ENCODE measurements around the gene ERICH3. TPM values are rescaled to one million over a fixed set of nuclear protein-coding genes. Genes with fewer than 3 reads are reported as not detected.
A peak's percentile ranks its signal among the peaks of the same experiment; 100 is the strongest.

ERICH3 gene
- polyA plus RNA-seq = under 1 TPM in 1 of 3 donors, not detected in 2; 0.18 TPM

- DNase-seq = no peak
- Mint-ChIP-seq H3K4me3 (peak within 1 kb of the TSS in 1 of 5 donors; percentile 33), H3K4me1 (no peaks in the 10 kb centered on the region), H3K27me3 (ENCODE audit: low read depth in 3 of 3) (peaks cover 13 to 22% (median 13%) of the 10 kb centered on the region in 3 donors), H3K36me3 (no peaks in the 10 kb centered on the region), H3K27ac (no peak within 1 kb of the TSS), H3K9me3 (peaks cover 6 to 16% (median 9%) of the 10 kb centered on the region in 6 donors)
Observed at GRCh38 chr1:74673351-74674111, at the start of gene ERICH3. Gene ERICH3 (minus strand): TSS chr1:74673792. CDS start chr1:74673519, 273 bp downstream.

GRCh38 chr1:74717626-74718025, 44.0 kb upstream of the ERICH3 start:
- no peak overlapping the region for H3K27ac Mint-ChIP-seq
- H3K27me3 Mint-ChIP-seq (ENCODE audit: low read depth in 3 of 3) = no peaks in the 10 kb centered on the region
- H3K4me3 Mint-ChIP-seq = no peak overlapping the region
- DNase-seq = no peak
- peaks cover 22 to 35% (median 23%) of the 10 kb centered on the region in 3 donors for H3K36me3 Mint-ChIP-seq
- peaks cover 0 to 2% of the 10 kb centered on the region in 2 donors for H3K4me1 Mint-ChIP-seq
- no peaks in the 10 kb centered on the region for H3K9me3 Mint-ChIP-seq

- H3K9me3 Mint-ChIP-seq = no peaks in the 10 kb centered on the region
- no peak overlapping the region for H3K27ac Mint-ChIP-seq
- peaks cover 0 to 2% of the 10 kb centered on the region in 2 donors for H3K4me1 Mint-ChIP-seq
- DNase-seq = no peak
- H3K4me3 Mint-ChIP-seq = no peak overlapping the region
- peaks cover 17 to 34% (median 18%) of the 10 kb centered on the region in 3 donors for H3K36me3 Mint-ChIP-seq
- H3K27me3 Mint-ChIP-seq (ENCODE audit: low read depth in 3 of 3) = no peaks in the 10 kb centered on the region
Observed at GRCh38 chr1:74716822-74717221, 43.2 kb upstream of the ERICH3 start.

DNA sequence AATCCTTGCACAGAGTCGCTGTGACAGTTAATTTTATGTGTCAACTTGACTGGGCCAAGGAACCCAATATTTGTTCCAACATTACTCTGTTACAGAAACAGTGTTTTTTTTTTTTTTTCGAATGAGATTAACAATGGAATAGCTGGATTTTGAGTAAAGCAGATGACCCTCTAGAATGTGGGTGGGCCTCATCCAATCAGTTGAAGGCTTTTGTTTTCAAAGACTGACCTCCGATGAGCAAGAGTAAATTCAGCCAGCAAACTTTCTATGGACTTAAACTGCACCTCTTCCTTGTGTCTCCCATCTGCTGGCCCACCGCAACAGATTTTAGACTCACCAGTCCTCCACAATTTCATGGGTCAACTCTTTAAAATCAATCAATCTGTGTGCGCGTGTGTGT, 42.2 kb upstream of the ERICH3 start:
- H3K27me3 Mint-ChIP-seq (ENCODE audit: low read depth in 3 of 3) = no peaks in the 10 kb centered on the region
- H3K36me3 Mint-ChIP-seq = peaks cover 10 to 31% (median 13%) of the 10 kb centered on the region in 3 donors
- H3K9me3 Mint-ChIP-seq = no peaks in the 10 kb centered on the region
- H3K27ac Mint-ChIP-seq = no peak overlapping the region
- H3K4me3 Mint-ChIP-seq = no peak overlapping the region
- DNase-seq = no peak
- no peaks in the 10 kb centered on the region for H3K4me1 Mint-ChIP-seq

GRCh38 chr1:74715236-74715502, 41.6 kb upstream of the ERICH3 start:
- Mint-ChIP-seq H3K36me3 (peaks cover 6 to 31% (median 12%) of the 10 kb centered on the region in 3 donors), H3K4me1 (no peaks in the 10 kb centered on the region), H3K9me3 (no peaks in the 10 kb centered on the region), H3K4me3 (no peak overlapping the region), H3K27ac (no peak overlapping the region), H3K27me3 (ENCODE audit: low read depth in 3 of 3) (peaks cover 0 to 1% (median 0%) of the 10 kb centered on the region in 3 donors)
- DNase-seq = no peak

- H3K27ac Mint-ChIP-seq = peak overlapping the region in 2 of 6 donors; percentile 33 to 36
- H3K4me3 Mint-ChIP-seq = no peak overlapping the region
- H3K27me3 Mint-ChIP-seq (ENCODE audit: low read depth in 3 of 3) = peaks cover 0 to 1% (median 0%) of the 10 kb centered on the region in 3 donors
- no peaks in the 10 kb centered on the region for H3K4me1 Mint-ChIP-seq
- H3K9me3 Mint-ChIP-seq = no peaks in the 10 kb centered on the region
- DNase-seq = no peak
- peaks cover 4 to 31% (median 12%) of the 10 kb centered on the region in 3 donors for H3K36me3 Mint-ChIP-seq
Observed at GRCh38 chr1:74714429-74715235, 41.0 kb upstream of the ERICH3 start.

DNA sequence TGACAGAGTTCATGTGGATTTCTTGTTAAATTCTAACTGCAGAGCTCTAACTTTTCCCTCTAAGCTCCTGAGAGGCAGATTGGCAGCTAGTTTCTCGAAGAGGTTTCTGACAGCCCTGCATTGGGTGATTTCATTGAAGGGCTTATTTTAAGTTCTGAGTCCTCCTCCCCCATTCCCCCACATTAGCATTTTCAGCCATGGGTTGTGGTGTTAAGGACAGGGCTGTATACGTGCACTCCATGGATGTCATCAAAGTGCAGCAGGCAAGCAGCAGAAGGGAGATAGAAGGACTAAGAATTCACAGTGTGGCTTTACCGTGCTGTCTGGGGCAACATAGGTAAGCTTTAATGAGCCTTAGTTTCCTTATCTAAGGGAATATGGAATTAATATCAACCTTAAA, 40.3 kb upstream of the ERICH3 start:
- Mint-ChIP-seq H3K27me3 (ENCODE audit: low read depth in 3 of 3) (peaks cover 0 to 1% (median 0%) of the 10 kb centered on the region in 3 donors), H3K36me3 (peaks cover 10 to 37% (median 15%) of the 10 kb centered on the region in 3 donors), H3K4me1 (peaks cover 0 to 2% of the 10 kb centered on the region in 2 donors), H3K27ac (peak overlapping the region in 1 of 6 donors; percentile 18), H3K9me3 (no peaks in the 10 kb centered on the region), H3K4me3 (no peak overlapping the region)
- no peak for DNase-seq

DNA sequence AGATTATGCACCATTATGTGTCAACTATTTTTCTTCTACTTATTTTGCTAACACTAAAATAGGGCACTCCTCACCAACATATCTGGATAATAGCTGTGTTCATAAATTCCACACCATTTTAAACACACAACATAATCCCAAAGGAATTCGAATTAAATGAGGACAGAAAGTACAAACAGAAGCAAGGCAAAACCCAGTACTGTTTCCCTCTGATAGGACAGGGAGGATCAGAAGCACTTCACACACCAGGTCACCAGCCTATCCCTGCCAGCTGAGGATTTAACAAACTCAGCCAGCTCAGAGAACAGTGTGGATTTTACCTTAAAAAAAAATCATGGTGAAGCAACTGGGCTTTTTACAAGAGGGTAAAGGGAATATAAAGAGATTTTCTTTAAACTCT, 39.3 kb upstream of the ERICH3 start:
- H3K27me3 Mint-ChIP-seq (ENCODE audit: low read depth in 3 of 3) = peaks cover 0 to 1% (median 0%) of the 10 kb centered on the region in 3 donors
- peaks cover 0 to 1% (median 0%) of the 10 kb centered on the region in 6 donors for H3K9me3 Mint-ChIP-seq
- H3K36me3 Mint-ChIP-seq = peaks cover 20 to 47% (median 24%) of the 10 kb centered on the region in 3 donors
- no peak overlapping the region for H3K27ac Mint-ChIP-seq
- H3K4me3 Mint-ChIP-seq = no peak overlapping the region
- no peak for DNase-seq
- H3K4me1 Mint-ChIP-seq = peaks cover 0 to 3% of the 10 kb centered on the region in 2 donors

GRCh38 chr1:74703386-74704182, 30.0 kb upstream of the ERICH3 start:
- H3K36me3 Mint-ChIP-seq = peaks cover 10 to 54% (median 44%) of the 10 kb centered on the region in 3 donors

GRCh38 chr1:74699331-74699730, 25.7 kb upstream of the ERICH3 start:
- no peak for DNase-seq
- Mint-ChIP-seq H3K27me3 (ENCODE audit: low read depth in 3 of 3) (peaks cover 0 to 2% (median 0%) of the 10 kb centered on the region in 3 donors), H3K27ac (no peak overlapping the region), H3K4me1 (peaks cover 11 to 17% of the 10 kb centered on the region in 2 donors), H3K4me3 (no peak overlapping the region), H3K9me3 (no peaks in the 10 kb centered on the region), H3K36me3 (peaks cover 0 to 24% (median 22%) of the 10 kb centered on the region in 3 donors)

More at GRCh38 chr1:74703386-74704182, 30.0 kb upstream of the ERICH3 start:
- H3K4me3 Mint-ChIP-seq = no peak overlapping the region
- peaks cover 0 to 2% (median 0%) of the 10 kb centered on the region in 3 donors for H3K27me3 Mint-ChIP-seq (ENCODE audit: low read depth in 3 of 3)
- no peaks in the 10 kb centered on the region for H3K9me3 Mint-ChIP-seq
- H3K4me1 Mint-ChIP-seq = peaks cover 11 to 17% of the 10 kb centered on the region in 2 donors
- no peak for DNase-seq
- H3K27ac Mint-ChIP-seq = peak overlapping the region in 2 of 6 donors; percentile 16 to 76

DNA sequence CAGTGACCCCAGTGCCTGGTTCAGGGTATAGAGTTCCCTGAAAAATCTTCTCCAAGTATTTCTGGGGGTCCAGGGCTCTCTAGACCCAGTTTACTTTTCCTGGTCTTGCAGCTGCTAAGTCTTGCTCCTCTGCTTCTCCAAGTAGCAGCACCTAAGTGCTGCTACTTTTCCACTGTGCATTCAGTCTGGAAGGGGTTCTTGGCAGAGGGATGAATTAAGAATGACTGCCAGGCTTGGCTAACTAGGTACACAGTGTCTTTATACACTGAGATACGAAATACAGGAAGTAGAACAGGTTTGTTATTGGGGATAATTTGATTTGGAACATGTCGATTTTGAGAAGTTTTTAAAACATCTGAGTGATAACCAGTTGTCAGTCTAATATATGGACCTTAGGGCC, 24.2 kb upstream of the ERICH3 start:
- Mint-ChIP-seq H3K9me3 (no peaks in the 10 kb centered on the region), H3K36me3 (peaks cover 0 to 11% (median 9%) of the 10 kb centered on the region in 3 donors), H3K4me1 (peaks cover 0 to 5% of the 10 kb centered on the region in 2 donors), H3K27me3 (ENCODE audit: low read depth in 3 of 3) (peaks cover 0 to 2% (median 0%) of the 10 kb centered on the region in 3 donors), H3K27ac (no peak overlapping the region), H3K4me3 (no peak overlapping the region)
- no peak for DNase-seq

- no peak overlapping the region for H3K4me3 Mint-ChIP-seq
- peaks cover 0 to 4% (median 0%) of the 10 kb centered on the region in 3 donors for H3K36me3 Mint-ChIP-seq
- DNase-seq = no peak
- H3K27ac Mint-ChIP-seq = no peak overlapping the region
- no peaks in the 10 kb centered on the region for H3K9me3 Mint-ChIP-seq
- no peaks in the 10 kb centered on the region for H3K27me3 Mint-ChIP-seq (ENCODE audit: low read depth in 3 of 3)
- peaks cover 0 to 1% of the 10 kb centered on the region in 2 donors for H3K4me1 Mint-ChIP-seq
Observed at GRCh38 chr1:74693473-74693872, 19.9 kb upstream of the ERICH3 start.

GRCh38 chr1:74690909-74691308, 17.3 kb upstream of the ERICH3 start:
- Mint-ChIP-seq H3K9me3 (no peaks in the 10 kb centered on the region), H3K4me3 (no peak overlapping the region), H3K27me3 (ENCODE audit: low read depth in 3 of 3) (no peaks in the 10 kb centered on the region), H3K4me1 (peaks cover 0 to 1% of the 10 kb centered on the region in 2 donors), H3K27ac (no peak overlapping the region), H3K36me3 (no peaks in the 10 kb centered on the region)
- DNase-seq = no peak
